Sigmoid colon (tissue), 7 donors: ENCODE results near the gene VPS4A. TPM values are rescaled to one million over a fixed set of nuclear protein-coding genes. Genes with fewer than 3 reads are reported as not detected.

Source experiments
- DNase-seq: peaks from one replicate; pipeline ENCODE4 v3.0.0-alpha.2; 2019
- H3K27ac ChIP-seq, 4 donors: fragments of 200-600 bp; sonication (generic); one replicate each; pipeline ENCODE4 v1.5.1; 2016 to 2019; ENCODE audit warnings: mild to moderate bottlenecking in 1 of 4
- H3K27me3 ChIP-seq, 3 donors: fragments of 200-600 bp; sonication (generic); one replicate each; pipeline ENCODE4 v1.5.1; 2019; ENCODE audit warnings: mild to moderate bottlenecking in 1 of 3
- H3K36me3 ChIP-seq, 4 donors: fragments of 200-600 bp; sonication (generic); one replicate each; pipeline ENCODE4 v1.5.1; 2016 to 2019
- H3K4me1 ChIP-seq, 4 donors: fragments of 200-600 bp; sonication (generic); one replicate each; pipeline ENCODE4 v1.5.1; 2017 to 2019
- H3K4me3 ChIP-seq, 4 donors: fragments of 200-600 bp; sonication (generic); one replicate each; pipeline ENCODE4 v1.5.1; 2017 to 2019; ENCODE audit warnings: mild to moderate bottlenecking in 2 of 4, moderate library complexity in 1 of 4
- H3K9me3 ChIP-seq, 4 donors: fragments of 200-600 bp in 3 of 4; sonication (generic) in 3 of 4; one replicate each; pipeline versions ENCODE4 v1.5.1 to v1.6.1; 2013 to 2019
- EP300 ChIP-seq, 4 donors: sonication (generic); formaldehyde crosslinking; IDR thresholded peaks; one replicate each; pipeline ENCODE4 v1.6.1; 2017; ENCODE audit warnings: antibody characterized with exemption in 4 of 4
- POLR2A ChIP-seq, 2 donors: fragments of 450-650 bp; IDR thresholded peaks; one replicate each; pipeline ENCODE4 v1.6.1; 2016; ENCODE audit warnings: antibody characterized with exemption in 2 of 2, mild to moderate bottlenecking in 2 of 2, moderate library complexity in 2 of 2
- POLR2AphosphoS5 ChIP-seq, 4 donors: sonication (generic); formaldehyde crosslinking; IDR thresholded peaks; one replicate each; pipeline ENCODE4 v1.6.1; 2017; ENCODE audit warnings: antibody characterized with exemption in 4 of 4
- WGBS, 2 donors: extraction: QIAGEN DNeasy Blood & Tissue Kit; methylation state at CpG; one replicate each; pipeline ENCODE4 v1.1.7; 2013; 5-methylcytosine and 5-hydroxymethylcytosine counted together
- intact Hi-C: fragments of 100-400 bp; cut with DNase I; formaldehyde crosslinking; loops from one replicate; pipeline ENCODE4 v1.15.1; 2023
- polyA plus RNA-seq, 3 donors: library from polyadenylated mRNA; stranded (reverse); fragments of 200-250 nt; gene quantifications; one replicate each; pipeline ENCODE4 v1.2.3, GENCODE V29; 2013
- total RNA-seq, 4 donors: library from RNA; depleted of rRNA; stranded (reverse); fragments of >200 nt; gene quantifications; one replicate each; pipeline ENCODE4 v1.1.0, GENCODE V29; 2016
- TF ChIP-seq, protein P1 (sequence below), 4 experiments: fragments of 450-650 bp in 3 of 4; fragments of 200-600 bp in 1 of 4; IDR thresholded peaks; one replicate each; pipeline ENCODE4 v1.5.1; 2016 to 2019; ENCODE audit warnings: antibody characterized with exemption in 4 of 4, mild to moderate bottlenecking in 3 of 4, moderate library complexity in 2 of 4
- donor health status: healthy with polysubstance abuse.
- donor health status: Bipolar disorder and iron deficiency.
- donor health status: healthy.

Gene VPS4A
- total and polyA plus RNA-seq, 7 donors: 25.8 to 39.3 (median 31.7) TPM

- peaks cover 27 to 64% (median 38%) of the 10 kb centered on the region in 4 donors for H3K36me3 ChIP-seq
- intact Hi-C loops: no loop called here
- WGBS, 2 donors: 89 to 93% methylated on average over 5 of the region's 5 CpGs
- H3K9me3 ChIP-seq: no peaks in the 10 kb centered on the region
- H3K27ac ChIP-seq: no peak overlapping the region
- no peak for TF ChIP-seq POLR2AphosphoS5 (IDR thresholded peaks at IDR 0.05)
- no peak for TF ChIP-seq EP300 (IDR thresholded peaks at IDR 0.05)
- H3K27me3 ChIP-seq: no peaks in the 10 kb centered on the region
- DNase-seq: no peak
- H3K4me1 ChIP-seq: no peaks in the 10 kb centered on the region
- H3K4me3 ChIP-seq: no peak overlapping the region
Observed at GRCh38 chr16:69363281-69363717, 52.1 kb downstream of the VPS4A start.

GRCh38 chr16:69364088-69364487, 52.9 kb downstream of the VPS4A start:
- 96% methylated on average over 2 of the region's 2 CpGs for WGBS, 2 donors
- no peaks in the 10 kb centered on the region for H3K27me3 ChIP-seq
- peaks cover 31 to 72% (median 44%) of the 10 kb centered on the region in 4 donors for H3K36me3 ChIP-seq
- no peak overlapping the region for H3K27ac ChIP-seq
- H3K4me1 ChIP-seq: no peaks in the 10 kb centered on the region
- intact Hi-C loops: no loop called here
- TF ChIP-seq POLR2AphosphoS5 (IDR thresholded peaks at IDR 0.05) (no peak), EP300 (IDR thresholded peaks at IDR 0.05) (no peak), POLR2A (IDR thresholded peaks at IDR 0.05) (no peak)
- TF ChIP-seq, protein P1, sequence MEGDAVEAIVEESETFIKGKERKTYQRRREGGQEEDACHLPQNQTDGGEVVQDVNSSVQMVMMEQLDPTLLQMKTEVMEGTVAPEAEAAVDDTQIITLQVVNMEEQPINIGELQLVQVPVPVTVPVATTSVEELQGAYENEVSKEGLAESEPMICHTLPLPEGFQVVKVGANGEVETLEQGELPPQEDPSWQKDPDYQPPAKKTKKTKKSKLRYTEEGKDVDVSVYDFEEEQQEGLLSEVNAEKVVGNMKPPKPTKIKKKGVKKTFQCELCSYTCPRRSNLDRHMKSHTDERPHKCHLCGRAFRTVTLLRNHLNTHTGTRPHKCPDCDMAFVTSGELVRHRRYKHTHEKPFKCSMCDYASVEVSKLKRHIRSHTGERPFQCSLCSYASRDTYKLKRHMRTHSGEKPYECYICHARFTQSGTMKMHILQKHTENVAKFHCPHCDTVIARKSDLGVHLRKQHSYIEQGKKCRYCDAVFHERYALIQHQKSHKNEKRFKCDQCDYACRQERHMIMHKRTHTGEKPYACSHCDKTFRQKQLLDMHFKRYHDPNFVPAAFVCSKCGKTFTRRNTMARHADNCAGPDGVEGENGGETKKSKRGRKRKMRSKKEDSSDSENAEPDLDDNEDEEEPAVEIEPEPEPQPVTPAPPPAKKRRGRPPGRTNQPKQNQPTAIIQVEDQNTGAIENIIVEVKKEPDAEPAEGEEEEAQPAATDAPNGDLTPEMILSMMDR (IDR thresholded peaks at IDR 0.05): no peak
- no peak overlapping the region for H3K4me3 ChIP-seq
- H3K9me3 ChIP-seq: no peaks in the 10 kb centered on the region
- no peak for DNase-seq

DNA sequence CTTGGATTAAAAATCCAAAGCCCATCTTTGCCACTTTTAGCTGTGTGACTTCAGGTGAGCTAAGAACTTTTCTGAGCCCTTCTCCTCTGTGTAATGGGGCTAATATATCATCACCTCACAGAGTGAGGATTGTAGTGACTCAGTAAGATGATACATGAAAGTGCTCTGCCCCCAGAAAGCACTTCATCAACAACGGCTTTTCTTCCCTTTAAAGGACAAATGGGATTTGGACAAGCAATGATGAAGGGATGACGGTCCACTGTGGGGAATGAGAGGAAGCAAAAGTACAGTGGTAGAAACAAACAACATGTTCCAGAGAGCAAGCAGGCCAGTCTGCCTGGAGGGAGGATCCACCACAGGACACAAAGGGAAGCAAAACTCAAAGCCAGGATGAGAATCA, 54.8 kb downstream of the VPS4A start:
- Histone ChIP-seq H3K36me3 (peaks cover 31 to 78% (median 52%) of the 10 kb centered on the region in 4 donors), H3K9me3 (no peaks in the 10 kb centered on the region), H3K27ac (no peak overlapping the region), H3K27me3 (no peaks in the 10 kb centered on the region), H3K4me3 (no peak overlapping the region), H3K4me1 (no peaks in the 10 kb centered on the region)
- intact Hi-C loops: no loop called here
- 88 to 89% methylated on average over 2 of the region's 2 CpGs for WGBS, 2 donors
- DNase-seq: no peak
- TF ChIP-seq EP300 (IDR thresholded peaks at IDR 0.05): no peak
- no peak for TF ChIP-seq POLR2A (IDR thresholded peaks at IDR 0.05)

DNA sequence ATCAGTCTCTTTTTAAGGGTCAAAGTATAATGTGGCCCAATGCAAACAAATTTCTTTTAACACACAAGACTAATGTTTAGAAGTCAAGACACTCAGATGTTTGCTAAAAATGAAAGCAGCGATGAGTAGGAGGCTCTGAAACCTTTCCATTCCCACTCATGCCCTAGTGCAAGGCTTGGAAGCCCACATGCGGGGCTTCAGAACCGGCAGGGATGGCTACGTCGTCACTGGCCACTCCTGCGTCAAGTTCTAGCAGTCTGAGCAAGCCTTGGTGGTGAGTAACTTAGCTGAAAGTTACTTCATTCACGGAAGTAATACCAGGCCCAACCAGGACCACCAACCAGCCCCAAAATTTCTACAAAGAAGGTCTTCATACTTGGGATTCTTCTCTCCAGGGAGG, 55.3 kb downstream of the VPS4A start:
- Histone ChIP-seq H3K9me3 (no peaks in the 10 kb centered on the region), H3K36me3 (peaks cover 31 to 80% (median 54%) of the 10 kb centered on the region in 4 donors), H3K27me3 (no peaks in the 10 kb centered on the region), H3K4me1 (no peaks in the 10 kb centered on the region), H3K27ac (no peak overlapping the region), H3K4me3 (no peak overlapping the region)
- 92 to 93% methylated on average over 7 of the region's 7 CpGs for WGBS, 2 donors
- TF ChIP-seq POLR2AphosphoS5 (IDR thresholded peaks at IDR 0.05) (no peak), POLR2A (IDR thresholded peaks at IDR 0.05) (no peak), EP300 (IDR thresholded peaks at IDR 0.05) (no peak)
- TF ChIP-seq, protein P1 (IDR thresholded peaks at IDR 0.05): no peak
- intact Hi-C loops: no loop called here
- no peak for DNase-seq

GRCh38 chr16:69367980-69368379, 56.8 kb downstream of the VPS4A start:
- no peaks in the 10 kb centered on the region for H3K4me1 ChIP-seq
- peaks cover 31 to 96% (median 56%) of the 10 kb centered on the region in 4 donors for H3K36me3 ChIP-seq
- no peak overlapping the region for H3K4me3 ChIP-seq
- DNase-seq: no peak
- H3K9me3 ChIP-seq: no peaks in the 10 kb centered on the region
- TF ChIP-seq POLR2A (IDR thresholded peaks at IDR 0.05) (no peak), EP300 (IDR thresholded peaks at IDR 0.05) (no peak), POLR2AphosphoS5 (IDR thresholded peaks at IDR 0.05) (no peak)
- TF ChIP-seq, protein P1 (IDR thresholded peaks at IDR 0.05): no peak
- no peaks in the 10 kb centered on the region for H3K27me3 ChIP-seq
- WGBS, 2 donors: 87 to 92% methylated on average over 7 of the region's 7 CpGs
- intact Hi-C loops: no loop called here
- H3K27ac ChIP-seq: no peak overlapping the region

GRCh38 chr16:69368866-69369265, 57.7 kb downstream of the VPS4A start:
- TF ChIP-seq EP300 (IDR thresholded peaks at IDR 0.05) (no peak), POLR2AphosphoS5 (IDR thresholded peaks at IDR 0.05) (no peak), POLR2A (IDR thresholded peaks at IDR 0.05) (no peak)
- TF ChIP-seq, protein P1 (IDR thresholded peaks at IDR 0.05): no peak
- intact Hi-C loops: no loop called here
- no peak for DNase-seq
- Histone ChIP-seq H3K9me3 (no peaks in the 10 kb centered on the region), H3K36me3 (peaks cover 27 to 98% (median 56%) of the 10 kb centered on the region in 4 donors), H3K4me1 (no peaks in the 10 kb centered on the region), H3K4me3 (no peak overlapping the region), H3K27me3 (no peaks in the 10 kb centered on the region), H3K27ac (no peak overlapping the region)
- 91 to 94% methylated on average over 4 of the region's 4 CpGs for WGBS, 2 donors
